ENCODE results near the gene GTPBP4. TPM values are rescaled to one million over a fixed set of nuclear protein-coding genes. Genes with fewer than 3 reads are reported as not detected.
A peak's percentile ranks its signal among the peaks of the same experiment; 100 is the strongest.

The GTPBP4 gene
- total and polyA plus RNA-seq, 9 of the 15 experiments (the other 6 are each of a cell fraction or from before 2014, with no cell fraction given) = 79.0 to 155 (median 128) TPM

DNA sequence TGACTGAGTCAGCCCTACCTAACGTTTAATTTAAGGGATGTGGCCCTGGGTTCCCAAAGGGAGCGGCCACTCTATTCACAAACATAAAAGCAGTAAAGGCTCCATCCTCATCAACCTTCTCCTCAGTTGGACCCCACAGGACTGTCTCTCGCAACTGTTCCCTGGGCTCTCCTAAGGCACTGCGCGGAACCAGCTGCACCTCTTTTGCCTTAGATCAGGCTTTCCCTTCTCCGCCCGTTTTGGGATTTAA, 689 bp upstream of the GTPBP4 start:
- ChIA-PET POLR2A (interaction anchor here (0.9 to 1.9 kb wide), 8 partner anchors 10 to 54 kb away, joined by 3 to 7 read pairs (median 4); no protein-coding TSS in a partner anchor), CTCF (ENCODE audit: low intra/inter-chr PET ratio) (no interaction called here)
- intact Hi-C loops (cut with micrococcal nuclease) (loop anchor here (5.0 kb wide), 1 partner anchor 55 kb away; the partner anchor contains the start of gene LARP4B), in situ Hi-C loops (cut with MboI) (loop anchor here (5.0 kb wide), 1 partner anchor 55 kb away; the partner anchor contains the start of gene LARP4B)
- no peaks in the 10 kb centered on the region for H3K27me3 ChIP-seq (ENCODE audit: control insufficient read depth in 2 of 2, insufficient read depth in 2 of 2, low read length in 2 of 2)
- H2AFZ ChIP-seq (ENCODE audit: low read depth, low read length) = peak overlapping the region; percentile 77
- H4K20me1 ChIP-seq (replicated peaks; ENCODE audit: control insufficient read depth, insufficient read depth, low read length) = peaks cover 22% of the 10 kb centered on the region
- peak overlapping the region; percentile 93 for H3K27ac ChIP-seq (ENCODE audit: extremely low read depth, low read depth, low read length)
- no TSS peak for BruUV-seq (replicated peaks)
- H3K9ac ChIP-seq (ENCODE audit: insufficient read depth in 1 of 2, low read depth in 2 of 2, low read length in 2 of 2) = peak overlapping the region; percentile 97 to 99
- 8% methylated on average over 7 of the region's 7 CpGs for WGBS (ENCODE audit: insufficient coverage, low coverage, missing lambda C conversion rate)
- peaks cover 54% of the 10 kb centered on the region for H3K79me2 ChIP-seq (ENCODE audit: control insufficient read depth, insufficient read depth, low read length)
- peak; percentile 33; the same call in 2 of the 3 replicates for ATAC-seq
- peak overlapping the region; percentile 94 for H3K4me3 ChIP-seq
- H3K9me1 ChIP-seq (ENCODE audit: control insufficient read depth, insufficient read depth, low read length) = no peaks in the 10 kb centered on the region
- DNase-seq (ENCODE audit: extremely low read depth in 1 of 4, low spot score in 3 of 4) = no peak
- TF ChIP-seq JUN (IDR thresholded peaks at IDR 0.05; ENCODE audit: borderline replicate concordance, low read depth, low read length) = no peak
- TF ChIP-seq JUN (CRISPR knock-in tag; IDR thresholded peaks at IDR 0.05; ENCODE audit: borderline replicate concordance) = 0 out of 2 replicates have a peak, but pooled peaks have one; percentile 59
- peak; percentile 65; the same call in 1 of the 2 replicates for TF ChIP-seq FOXK1 (CRISPR knock-in tag; IDR thresholded peaks at IDR 0.05; ENCODE audit: borderline replicate concordance)
- no peak for TF ChIP-seq PYGO2 (tag; IDR thresholded peaks at IDR 0.05)
- TF ChIP-seq LCOR (CRISPR knock-in tag; IDR thresholded peaks at IDR 0.05) = 0 out of 2 replicates have a peak, but pooled peaks have one; percentile 0
- peak overlapping the region; percentile 89 for H3K4me2 ChIP-seq (ENCODE audit: insufficient read depth, low read length)
- H3K9me3 ChIP-seq (replicated peaks; ENCODE audit: control insufficient read depth, insufficient read depth, low read depth, low read length) = no peaks in the 10 kb centered on the region
- H3K36me3 ChIP-seq (ENCODE audit: control insufficient read depth, insufficient read depth, low read length) = peaks cover 31% of the 10 kb centered on the region
- no peak for FAIRE-seq
- H3K4me1 ChIP-seq (replicated peaks in 1 of 2; ENCODE audit: control insufficient read depth in 2 of 2, insufficient read depth in 2 of 2, low read length in 2 of 2) = peaks cover 22 to 31% of the 10 kb centered on the region in 2 experiments

Measured in K562 (cell line).